ENCODE data around the gene HOOK2. TPM values are rescaled to one million over a fixed set of nuclear protein-coding genes. Genes with fewer than 3 reads are reported as not detected.

HOOK2 gene
- total and polyA plus RNA-seq, 4 donors: 39.8 to 67.4 (median 50.6) TPM

GRCh38 chr19:12733369-12734214 is 41.8 kb downstream of the HOOK2 start:
- TF ChIP-seq CTCF (IDR thresholded peaks at IDR 0.05; ENCODE audit: control extremely low read depth, extremely low read depth): no peak
- Histone ChIP-seq H3K27me3 (ENCODE audit: control insufficient read depth in 3 of 3, insufficient read depth in 3 of 3, low read length in 2 of 3) (no peaks in the 10 kb centered on the region), H3K9me3 (ENCODE audit: control insufficient read depth in 4 of 4, insufficient read depth in 3 of 4, low read length in 3 of 4) (no peaks in the 10 kb centered on the region), H3K4me1 (ENCODE audit: control insufficient read depth in 5 of 5, insufficient read depth in 5 of 5, low read length in 5 of 5) (peaks cover 7 to 30% (median 13%) of the 10 kb centered on the region in 5 donors), H3K4me3 (peak overlapping the region; percentile 90), H3K9ac (ENCODE audit: insufficient read depth in 1 of 2, low read length in 2 of 2) (peak overlapping the region; percentile 59 to 94), H3K36me3 (ENCODE audit: control insufficient read depth in 4 of 4, insufficient read depth in 4 of 4, low read length in 4 of 4) (peaks cover 4 to 27% (median 20%) of the 10 kb centered on the region in 4 donors), H3K27ac (ENCODE audit: low read depth in 1 of 2, low read length in 1 of 2) (peak overlapping the region; percentile 97 to 99)
- ATAC-seq (ENCODE audit: insufficient read depth, low FRiP score): no peak
- DNase-seq: peak; percentile 43 to 56 (median 51)
- 1 to 2% methylated on average over 15 of the region's 15 CpGs for WGBS, 2 donors

- H3K27me3 ChIP-seq (ENCODE audit: control insufficient read depth in 3 of 3, insufficient read depth in 3 of 3, low read length in 2 of 3): no peaks in the 10 kb centered on the region
- no peak for DNase-seq
- no peak overlapping the region for H3K27ac ChIP-seq (ENCODE audit: low read depth in 1 of 2, low read length in 1 of 2)
- H3K9ac ChIP-seq (ENCODE audit: insufficient read depth in 1 of 2, low read length in 2 of 2): no peak overlapping the region
- ATAC-seq (ENCODE audit: insufficient read depth, low FRiP score): no peak
- no peak for TF ChIP-seq CTCF (IDR thresholded peaks at IDR 0.05; ENCODE audit: control extremely low read depth, extremely low read depth)
- H3K36me3 ChIP-seq (ENCODE audit: control insufficient read depth in 4 of 4, insufficient read depth in 4 of 4, low read length in 4 of 4): peaks cover 4 to 28% (median 22%) of the 10 kb centered on the region in 4 donors
- H3K9me3 ChIP-seq (ENCODE audit: control insufficient read depth in 4 of 4, insufficient read depth in 3 of 4, low read length in 3 of 4): no peaks in the 10 kb centered on the region
- WGBS, 2 donors: 94 to 96% methylated on average over 24 of the region's 24 CpGs
- H3K4me1 ChIP-seq (ENCODE audit: control insufficient read depth in 5 of 5, insufficient read depth in 5 of 5, low read length in 5 of 5): peaks cover 5 to 18% (median 7%) of the 10 kb centered on the region in 5 donors
- no peak overlapping the region for H3K4me3 ChIP-seq
Observed at GRCh38 chr19:12731337-12731736, 44.0 kb downstream of the HOOK2 start.

- ATAC-seq (ENCODE audit: insufficient read depth, low FRiP score) (no peak), DNase-seq (no peak)
- 62 to 73% methylated on average over 3 of the region's 3 CpGs for WGBS, 2 donors
- Histone ChIP-seq H3K4me3 (no peak overlapping the region), H3K9me3 (ENCODE audit: control insufficient read depth in 4 of 4, insufficient read depth in 3 of 4, low read length in 3 of 4) (no peaks in the 10 kb centered on the region), H3K27ac (ENCODE audit: low read depth in 1 of 2, low read length in 1 of 2) (no peak overlapping the region), H3K36me3 (ENCODE audit: control insufficient read depth in 4 of 4, insufficient read depth in 4 of 4, low read length in 4 of 4) (peaks cover 4 to 28% (median 22%) of the 10 kb centered on the region in 4 donors), H3K9ac (ENCODE audit: insufficient read depth in 1 of 2, low read length in 2 of 2) (no peak overlapping the region), H3K27me3 (ENCODE audit: control insufficient read depth in 3 of 3, insufficient read depth in 3 of 3, low read length in 2 of 3) (no peaks in the 10 kb centered on the region), H3K4me1 (ENCODE audit: control insufficient read depth in 5 of 5, insufficient read depth in 5 of 5, low read length in 5 of 5) (peaks cover 5 to 18% (median 7%) of the 10 kb centered on the region in 5 donors)
- TF ChIP-seq CTCF (IDR thresholded peaks at IDR 0.05; ENCODE audit: control extremely low read depth, extremely low read depth): no peak
Observed at GRCh38 chr19:12730064-12730463, 45.3 kb downstream of the HOOK2 start.

All from lung (tissue), 12 donors.